Hepatocyte (in vitro differentiated cells): ENCODE results near the gene HLTF. TPM values are rescaled to one million over a fixed set of nuclear protein-coding genes. Genes with fewer than 3 reads are reported as not detected.

Source experiments
- DNase-seq: peaks from one replicate; pipeline ENCODE4 v3.0.0-alpha.2; 2016; ENCODE audit warnings: low spot score
- H2AFZ ChIP-seq: fragments of 200-600 bp; sonication (generic); 2 replicates; pipeline ENCODE4 v1.6.0; 2016; ENCODE audit warnings: antibody characterized with exemption, mild to moderate bottlenecking
- H3K27ac ChIP-seq: fragments of 200-600 bp; sonication (generic); 2 replicates; pipeline ENCODE4 v1.5.1; 2016; ENCODE audit warnings: mild to moderate bottlenecking
- H3K27me3 ChIP-seq: fragments of 200-600 bp; sonication (generic); 2 replicates; pipeline ENCODE4 v1.6.1; 2016
- H3K36me3 ChIP-seq: fragments of 200-600 bp; sonication (generic); replicated peaks from 2 replicates; pipeline ENCODE4 v1.5.1; 2016; ENCODE audit warnings: low read depth; ENCODE audit not compliant: insufficient read depth
- H3K4me1 ChIP-seq: fragments of 200-600 bp; sonication (generic); 2 replicates; pipeline ENCODE4 v1.5.1; 2016; ENCODE audit warnings: mild to moderate bottlenecking, moderate library complexity; ENCODE audit not compliant: insufficient read depth
- H3K4me2 ChIP-seq: fragments of 200-600 bp; sonication (generic); 2 replicates; pipeline ENCODE4 v1.6.0; 2016
- H3K4me3 ChIP-seq: fragments of 200-600 bp; sonication (generic); 2 replicates; pipeline ENCODE4 v1.5.1; 2016; ENCODE audit warnings: mild to moderate bottlenecking
- H3K79me2 ChIP-seq: fragments of 200-600 bp; sonication (generic); 2 replicates; pipeline ENCODE4 v1.6.0; 2017; ENCODE audit warnings: mild to moderate bottlenecking
- H3K9me2 ChIP-seq: fragments of 200-600 bp; sonication (generic); replicated peaks from 2 replicates; pipeline ENCODE4 v1.6.0; 2017; ENCODE audit warnings: mild to moderate bottlenecking; ENCODE audit not compliant: insufficient read depth
- H3K9me3 ChIP-seq: fragments of 200-600 bp; sonication (generic); 2 replicates; pipeline ENCODE4 v1.5.1; 2016; ENCODE audit warnings: low read depth, mild to moderate bottlenecking
- H4K20me1 ChIP-seq: fragments of 200-600 bp; sonication (generic); 2 replicates; pipeline ENCODE4 v1.6.0; 2016; ENCODE audit warnings: mild to moderate bottlenecking; ENCODE audit not compliant: insufficient read depth, poor library complexity, severe bottlenecking
- EZH2 ChIP-seq: fragments of 200-600 bp; sonication (generic); IDR thresholded peaks from 2 replicates; pipeline ENCODE4 v1.6.1; 2016; ENCODE audit warnings: antibody characterized with exemption, mild to moderate bottlenecking, borderline replicate concordance
- EZH2phosphoT487 ChIP-seq: fragments of 200-600 bp; sonication (generic); IDR thresholded peaks from one replicate; pipeline ENCODE4 v1.6.1; 2018; ENCODE audit warnings: antibody characterized with exemption, mild to moderate bottlenecking, low read depth, moderate library complexity; ENCODE audit not compliant: unreplicated experiment, severe bottlenecking
- WGBS: methylation state at CpG from one replicate; pipeline ENCODE4 v1.1.6; 2016; ENCODE audit warnings: low lambda C conversion rate; ENCODE audit errors: missing lambda C conversion rate; 5-methylcytosine and 5-hydroxymethylcytosine counted together
- polyA plus RNA-seq: library from polyadenylated mRNA; unstranded; fragments of >200 nt; fragmentation: Nextera tagmentation; extraction: Ambion mirVana; gene quantifications from 2 replicates; pipeline ENCODE4 v1.2.1, GENCODE V29; 2016
- total RNA-seq: library from RNA; depleted of rRNA; stranded (reverse); fragments of >200 nt; gene quantifications from 2 replicates; pipeline ENCODE4 v1.2.3, GENCODE V29; 2014
- TF ChIP-seq, protein P1 (sequence below): fragments of 200-600 bp; sonication (generic); IDR thresholded peaks from 2 replicates; pipeline ENCODE4 v1.5.1; 2016; ENCODE audit warnings: antibody characterized with exemption, mild to moderate bottlenecking; ENCODE audit not compliant: poor library complexity

Gene HLTF
- total and polyA plus RNA-seq, 2 experiments from 2014 or later = 15.9 to 29.4 TPM

DNA sequence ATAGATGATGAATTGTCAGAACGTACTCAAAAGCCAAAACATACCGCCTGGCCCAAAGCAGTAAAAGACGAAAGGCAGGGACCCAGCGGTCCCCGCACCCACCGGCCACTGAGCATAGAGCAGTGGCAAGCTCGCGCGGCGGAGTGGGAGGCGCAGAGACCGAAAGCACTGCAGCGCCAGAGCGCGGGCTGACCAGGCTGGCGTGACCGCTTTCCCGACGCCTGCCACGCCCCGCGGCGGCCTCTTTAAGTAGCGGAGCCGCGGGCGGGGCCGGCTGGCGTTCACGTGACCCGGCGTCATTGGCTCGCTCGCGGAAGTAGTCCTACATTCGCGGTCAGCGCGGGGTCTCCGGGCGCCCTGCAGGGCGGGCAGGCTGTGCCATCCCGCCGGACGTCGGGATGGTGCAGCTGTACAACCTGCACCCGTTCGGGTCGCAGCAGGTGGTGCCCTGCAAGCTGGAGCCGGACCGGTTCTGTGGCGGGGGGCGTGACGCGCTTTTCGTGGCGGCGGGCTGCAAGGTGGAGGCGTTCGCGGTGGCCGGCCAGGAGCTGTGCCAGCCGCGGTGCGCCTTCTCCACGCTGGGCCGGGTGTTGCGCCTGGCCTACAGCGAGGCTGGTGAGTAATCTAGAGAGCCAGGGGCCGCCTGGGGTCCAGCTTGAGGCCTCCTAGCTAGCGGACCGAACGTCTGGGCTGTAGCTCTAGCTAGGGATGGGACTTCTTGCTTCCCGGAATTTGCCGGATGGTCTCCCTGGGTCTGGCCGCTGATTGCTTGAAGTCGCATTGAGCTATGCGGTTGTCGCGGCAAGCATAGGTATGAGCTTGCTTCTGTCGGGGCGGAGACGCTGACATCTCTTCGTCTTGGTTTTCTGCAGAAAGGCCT lies 43.2 kb upstream of the HLTF start, which contains the start of gene HPS3:
TSS of gene HPS3 (plus strand) at position 313 of the 880 bp plus-strand sequence. CDS start at position 399, 86 bp downstream.
- TF ChIP-seq EZH2phosphoT487 (no peak), EZH2 (no peak)
- TF ChIP-seq, protein P1, sequence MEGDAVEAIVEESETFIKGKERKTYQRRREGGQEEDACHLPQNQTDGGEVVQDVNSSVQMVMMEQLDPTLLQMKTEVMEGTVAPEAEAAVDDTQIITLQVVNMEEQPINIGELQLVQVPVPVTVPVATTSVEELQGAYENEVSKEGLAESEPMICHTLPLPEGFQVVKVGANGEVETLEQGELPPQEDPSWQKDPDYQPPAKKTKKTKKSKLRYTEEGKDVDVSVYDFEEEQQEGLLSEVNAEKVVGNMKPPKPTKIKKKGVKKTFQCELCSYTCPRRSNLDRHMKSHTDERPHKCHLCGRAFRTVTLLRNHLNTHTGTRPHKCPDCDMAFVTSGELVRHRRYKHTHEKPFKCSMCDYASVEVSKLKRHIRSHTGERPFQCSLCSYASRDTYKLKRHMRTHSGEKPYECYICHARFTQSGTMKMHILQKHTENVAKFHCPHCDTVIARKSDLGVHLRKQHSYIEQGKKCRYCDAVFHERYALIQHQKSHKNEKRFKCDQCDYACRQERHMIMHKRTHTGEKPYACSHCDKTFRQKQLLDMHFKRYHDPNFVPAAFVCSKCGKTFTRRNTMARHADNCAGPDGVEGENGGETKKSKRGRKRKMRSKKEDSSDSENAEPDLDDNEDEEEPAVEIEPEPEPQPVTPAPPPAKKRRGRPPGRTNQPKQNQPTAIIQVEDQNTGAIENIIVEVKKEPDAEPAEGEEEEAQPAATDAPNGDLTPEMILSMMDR = no peak
- peak; percentile 98 for DNase-seq
- no peaks in the 10 kb centered on the region for H4K20me1 ChIP-seq
- H3K27ac ChIP-seq = peak within 1 kb of the TSS; percentile 91
- peaks cover 44% of the 10 kb centered on the region for H3K79me2 ChIP-seq
- no peaks in the 10 kb centered on the region for H3K36me3 ChIP-seq
- no peaks in the 10 kb centered on the region for H3K9me3 ChIP-seq
- WGBS = under 1% methylated on average over 82 of the region's 84 CpGs
- H2AFZ ChIP-seq = peak within 1 kb of the TSS; percentile 77
- H3K27me3 ChIP-seq = no peaks in the 10 kb centered on the region
- H3K4me1 ChIP-seq = peaks cover 18% of the 10 kb centered on the region
- peak within 1 kb of the TSS; percentile 80 for H3K4me3 ChIP-seq
- peak within 1 kb of the TSS; percentile 82 for H3K4me2 ChIP-seq
- H3K9me2 ChIP-seq = no peaks in the 10 kb centered on the region

DNA sequence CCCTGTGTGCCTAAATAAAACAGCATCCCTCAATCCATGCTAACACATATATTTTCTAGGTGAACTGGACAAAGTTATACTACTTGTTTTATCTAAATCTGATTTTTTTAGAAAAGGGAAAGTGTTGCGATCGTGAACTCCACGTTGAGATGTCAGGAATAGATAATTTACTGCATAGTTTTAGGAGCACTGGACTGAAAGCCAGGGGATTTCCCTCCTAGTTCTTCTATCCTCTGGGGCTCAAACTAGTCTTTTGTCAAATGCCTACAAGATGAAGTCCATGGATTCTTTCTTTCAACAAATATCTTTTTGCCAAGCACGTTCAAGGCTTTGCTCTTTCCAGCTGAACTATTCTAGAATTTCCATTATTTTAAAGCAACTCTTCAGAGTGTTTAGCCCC lies 42.5 kb upstream of the HLTF start:
- H3K4me1 ChIP-seq = peaks cover 18% of the 10 kb centered on the region
- peak overlapping the region; percentile 69 for H2AFZ ChIP-seq
- TF ChIP-seq, protein P1 = no peak
- TF ChIP-seq EZH2phosphoT487 = no peak
- TF ChIP-seq EZH2 = no peak
- 60% methylated on average over 4 of the region's 4 CpGs for WGBS
- peak overlapping the region; percentile 61 for H3K27ac ChIP-seq
- H3K4me3 ChIP-seq = peak overlapping the region; percentile 80
- H4K20me1 ChIP-seq = no peaks in the 10 kb centered on the region
- peak overlapping the region; percentile 82 for H3K4me2 ChIP-seq
- H3K9me3 ChIP-seq = no peaks in the 10 kb centered on the region
- no peaks in the 10 kb centered on the region for H3K27me3 ChIP-seq
- H3K9me2 ChIP-seq = no peaks in the 10 kb centered on the region
- DNase-seq = no peak
- H3K79me2 ChIP-seq = peaks cover 36% of the 10 kb centered on the region
- no peaks in the 10 kb centered on the region for H3K36me3 ChIP-seq

DNA sequence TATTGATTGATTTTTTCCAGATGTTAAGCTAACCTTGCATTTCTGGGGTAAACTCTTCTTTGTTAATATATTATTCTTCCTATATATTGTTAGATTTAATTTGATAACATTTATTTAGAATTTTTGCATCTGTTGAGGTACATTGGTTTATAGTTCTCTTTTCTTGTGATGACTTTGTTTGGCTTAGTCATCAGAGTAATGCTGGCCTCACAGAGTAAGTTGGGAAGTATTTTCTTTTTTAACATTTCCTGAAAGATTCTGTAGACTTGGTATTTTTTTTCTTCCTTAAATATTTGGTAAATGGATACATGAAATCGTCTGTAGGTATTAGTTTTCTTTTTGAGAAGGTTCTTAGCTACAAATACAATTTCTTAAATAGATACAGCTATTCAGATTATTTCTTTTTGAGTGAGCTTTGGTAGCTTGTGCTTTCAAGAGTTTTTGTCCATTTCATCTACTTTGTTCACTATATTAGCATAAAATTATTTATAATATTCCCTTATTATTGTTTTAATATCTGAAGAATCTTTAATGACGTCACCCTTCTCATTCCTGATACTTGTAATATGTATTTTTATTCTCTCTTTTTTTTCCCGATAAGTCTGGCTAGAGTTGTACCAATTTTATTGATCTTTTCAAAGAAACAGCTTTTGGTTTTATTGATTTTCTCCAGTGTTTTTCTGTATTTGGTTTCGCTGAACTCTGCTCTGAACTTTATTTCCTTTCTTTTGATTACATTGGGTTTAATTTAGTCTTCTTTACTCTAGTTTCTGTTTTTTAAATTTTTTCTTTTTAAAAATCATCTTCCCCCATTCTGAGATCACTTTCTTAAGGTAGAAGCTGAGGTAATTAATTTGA lies 36.6 kb upstream of the HLTF start:
- Histone ChIP-seq H4K20me1 (no peaks in the 10 kb centered on the region), H3K9me3 (no peaks in the 10 kb centered on the region), H3K79me2 (no peaks in the 10 kb centered on the region), H3K4me1 (no peaks in the 10 kb centered on the region), H2AFZ (no peak overlapping the region), H3K36me3 (no peaks in the 10 kb centered on the region), H3K9me2 (no peaks in the 10 kb centered on the region), H3K27me3 (no peaks in the 10 kb centered on the region), H3K27ac (no peak overlapping the region), H3K4me2 (no peak overlapping the region), H3K4me3 (no peak overlapping the region)
- no peak for TF ChIP-seq EZH2
- TF ChIP-seq, protein P1 = no peak
- no peak for TF ChIP-seq EZH2phosphoT487
- DNase-seq = no peak
- WGBS = 78% methylated on average over 4 of the region's 4 CpGs
